Smooth muscle cell (in vitro differentiated cells): ENCODE results near the gene VASH1. TPM values are rescaled to one million over a fixed set of nuclear protein-coding genes. Genes with fewer than 3 reads are reported as not detected.

Experiments
- DNase-seq: peaks from one replicate; lab custom pipeline; 2025; ENCODE audit not compliant: unreplicated experiment; lab: John Stamatoyannopoulos, UW
- H2AFZ ChIP-seq: fragments of 200-600 bp; sonication (generic); 2 replicates; pipeline ENCODE4 v1.6.0; 2016; ENCODE audit warnings: antibody characterized with exemption, low read depth, mild to moderate bottlenecking
- H3F3A ChIP-seq: fragments of 200-600 bp; sonication (generic); 2 replicates; pipeline ENCODE4 v1.6.0; 2017; ENCODE audit warnings: antibody characterized with exemption, low read depth
- H3K27ac ChIP-seq: fragments of 200-600 bp; sonication (generic); 2 replicates; pipeline ENCODE4 v1.5.1; 2016; ENCODE audit warnings: low read depth, mild to moderate bottlenecking
- H3K27me3 ChIP-seq: fragments of 200-600 bp; sonication (generic); 2 replicates; pipeline ENCODE4 v1.6.1; 2016; ENCODE audit warnings: low read depth, mild to moderate bottlenecking
- H3K36me3 ChIP-seq: fragments of 200-600 bp; sonication (generic); 2 replicates; pipeline ENCODE4 v1.5.1; 2016; ENCODE audit warnings: low read depth
- H3K4me1 ChIP-seq: fragments of 200-600 bp; sonication (generic); 2 replicates; pipeline ENCODE4 v1.5.1; 2016; ENCODE audit warnings: low read depth
- H3K4me2 ChIP-seq: fragments of 200-600 bp; sonication (generic); 2 replicates; pipeline ENCODE4 v1.6.0; 2016; ENCODE audit warnings: mild to moderate bottlenecking
- H3K4me3 ChIP-seq: fragments of 200-600 bp; sonication (generic); 2 replicates; pipeline ENCODE4 v1.5.1; 2016; ENCODE audit warnings: mild to moderate bottlenecking
- H3K79me2 ChIP-seq: fragments of 200-600 bp; sonication (generic); 2 replicates; pipeline ENCODE4 v1.6.0; 2016; ENCODE audit warnings: low read depth, mild to moderate bottlenecking
- H3K9ac ChIP-seq: fragments of 200-600 bp; sonication (generic); 2 replicates; pipeline ENCODE4 v1.6.0; 2016; ENCODE audit warnings: low read depth
- H3K9me3 ChIP-seq: fragments of 200-600 bp; sonication (generic); replicated peaks from 2 replicates; pipeline ENCODE4 v1.5.1; 2016; ENCODE audit warnings: low read depth
- H4K20me1 ChIP-seq: fragments of 200-600 bp; sonication (generic); 2 replicates; pipeline ENCODE4 v1.6.0; 2016; ENCODE audit warnings: low read depth
- CTCF ChIP-seq: fragments of 200-600 bp; sonication (generic); IDR thresholded peaks from 2 replicates; pipeline ENCODE4 v1.5.1; 2017; ENCODE audit warnings: borderline replicate concordance, mild to moderate bottlenecking, antibody characterized with exemption; ENCODE audit not compliant: insufficient read depth, poor library complexity, severe bottlenecking
- WGBS: methylation state at CpG from one replicate; pipeline ENCODE4 v1.1.7; 2016; ENCODE audit warnings: low lambda C conversion rate; 5-methylcytosine and 5-hydroxymethylcytosine counted together
- polyA plus RNA-seq: library from polyadenylated mRNA; unstranded; fragments of >200 nt; fragmentation: Nextera tagmentation; extraction: Ambion mirVana; gene quantifications from 2 replicates; pipeline ENCODE4 v1.2.1, GENCODE V29; 2016
- total RNA-seq: library from RNA; depleted of rRNA; stranded (reverse); fragments of >200 nt; gene quantifications from 2 replicates; pipeline ENCODE4 v1.2.3, GENCODE V29; 2014

The VASH1 gene
- total and polyA plus RNA-seq, 2 experiments from 2014 or later, result 23.8 to 39.3 TPM

- H3K27ac ChIP-seq, result peak overlapping the region; percentile 95
- peaks cover 36% of the 10 kb centered on the region for H4K20me1 ChIP-seq
- peaks cover 25% of the 10 kb centered on the region for H3K4me1 ChIP-seq
- peaks cover 59% of the 10 kb centered on the region for H3K79me2 ChIP-seq
- no peaks in the 10 kb centered on the region for H3K27me3 ChIP-seq
- H3K9ac ChIP-seq, result peak overlapping the region; percentile 64
- peak overlapping the region; percentile 94 for H3K4me3 ChIP-seq
- WGBS, result 56% methylated on average over 14 of the region's 14 CpGs
- no peak overlapping the region for H2AFZ ChIP-seq
- H3F3A ChIP-seq, result peaks cover 6% of the 10 kb centered on the region
- peak overlapping the region; percentile 84 for H3K4me2 ChIP-seq
- no peaks in the 10 kb centered on the region for H3K36me3 ChIP-seq
- TF ChIP-seq CTCF, result no peak
- H3K9me3 ChIP-seq, result no peaks in the 10 kb centered on the region
- DNase-seq, result no peak
Measured at GRCh38 chr14:76763096-76764041, 2.1 kb downstream of the VASH1 start.

GRCh38 chr14:76765461-76765931 is 4.2 kb downstream of the VASH1 start:
- Histone ChIP-seq H3F3A (peaks cover 4% of the 10 kb centered on the region), H4K20me1 (peaks cover 36% of the 10 kb centered on the region), H3K79me2 (peaks cover 64% of the 10 kb centered on the region), H3K4me3 (no peak overlapping the region), H3K27ac (peak overlapping the region; percentile 95), H3K9me3 (no peaks in the 10 kb centered on the region), H3K27me3 (no peaks in the 10 kb centered on the region), H3K4me1 (peaks cover 24% of the 10 kb centered on the region), H2AFZ (no peak overlapping the region), H3K36me3 (no peaks in the 10 kb centered on the region), H3K4me2 (peak overlapping the region; percentile 84), H3K9ac (no peak overlapping the region)
- no peak for DNase-seq
- 75% methylated on average over 5 of the region's 6 CpGs for WGBS
- TF ChIP-seq CTCF, result no peak

GRCh38 chr14:76767681-76768656 is 6.7 kb downstream of the VASH1 start:
- Histone ChIP-seq H3K27ac (peak overlapping the region; percentile 85), H3K27me3 (no peaks in the 10 kb centered on the region), H4K20me1 (peaks cover 32% of the 10 kb centered on the region), H3K79me2 (peaks cover 51% of the 10 kb centered on the region), H2AFZ (no peak overlapping the region), H3K4me1 (peaks cover 20% of the 10 kb centered on the region), H3K9ac (peak overlapping the region; percentile 53), H3K9me3 (no peaks in the 10 kb centered on the region), H3K36me3 (no peaks in the 10 kb centered on the region), H3K4me3 (no peak overlapping the region), H3K4me2 (peak overlapping the region; percentile 77), H3F3A (peaks cover 9% of the 10 kb centered on the region)
- no peak for TF ChIP-seq CTCF
- WGBS, result 21% methylated on average over 15 of the region's 15 CpGs
- DNase-seq, result no peak
